TTC549 (cell line): ENCODE data around the gene KRT81.
"Not testable (repeated sequence)": the region's sequence is repeated elsewhere in the genome, so short reads cannot be mapped to it uniquely, and the experiment has no call there.

Experiments
- FAIRE-seq: peaks from 2 replicates; lab custom pipeline; 2012; peaks lifted over from hg19 to GRCh38; lab: Jason Lieb, UNC

The KRT81 gene

GRCh38 chr12:52317468-52318052, 26.2 kb upstream of the KRT81 start:
- no peak for FAIRE-seq

- FAIRE-seq, result no peak
Measured at GRCh38 chr12:52316701-52317100, 25.4 kb upstream of the KRT81 start.

GRCh38 chr12:52316290-52316689, 25.0 kb upstream of the KRT81 start:
- FAIRE-seq, result no peak

GRCh38 chr12:52315721-52316120, 24.4 kb upstream of the KRT81 start:
- FAIRE-seq, result not testable (repeated sequence)

GRCh38 chr12:52314511-52314910, 23.2 kb upstream of the KRT81 start:
- FAIRE-seq, result no peak

- FAIRE-seq, result no peak
Measured at GRCh38 chr12:52313926-52314325, 22.6 kb upstream of the KRT81 start.

GRCh38 chr12:52313461-52313860, 22.1 kb upstream of the KRT81 start:
- no peak for FAIRE-seq

DNA sequence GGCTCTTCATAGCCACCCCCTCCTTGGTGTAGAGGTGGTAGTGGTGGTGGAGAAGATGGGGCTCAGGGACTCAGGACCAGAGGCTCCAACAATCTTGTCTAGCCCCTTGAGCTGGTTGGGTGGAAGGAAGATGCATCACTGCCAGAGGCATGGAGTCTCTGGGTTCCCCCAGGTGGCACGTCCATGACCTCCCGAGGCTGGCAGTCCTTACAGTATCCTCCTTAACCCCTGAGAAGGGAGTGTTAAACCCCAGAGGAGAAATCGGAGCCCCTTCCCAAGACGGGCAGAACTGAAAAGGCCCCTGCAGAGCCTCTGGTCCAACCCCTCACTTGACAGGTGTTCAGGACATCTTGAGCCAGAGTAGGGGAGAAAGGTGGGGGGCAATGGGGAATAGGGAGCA, 20.8 kb upstream of the KRT81 start:
- no peak for FAIRE-seq

- FAIRE-seq, result no peak
Measured at GRCh38 chr12:52311285-52311648, 19.9 kb upstream of the KRT81 start.

- FAIRE-seq, result no peak
Measured at GRCh38 chr12:52310622-52311284, 19.4 kb upstream of the KRT81 start.

DNA sequence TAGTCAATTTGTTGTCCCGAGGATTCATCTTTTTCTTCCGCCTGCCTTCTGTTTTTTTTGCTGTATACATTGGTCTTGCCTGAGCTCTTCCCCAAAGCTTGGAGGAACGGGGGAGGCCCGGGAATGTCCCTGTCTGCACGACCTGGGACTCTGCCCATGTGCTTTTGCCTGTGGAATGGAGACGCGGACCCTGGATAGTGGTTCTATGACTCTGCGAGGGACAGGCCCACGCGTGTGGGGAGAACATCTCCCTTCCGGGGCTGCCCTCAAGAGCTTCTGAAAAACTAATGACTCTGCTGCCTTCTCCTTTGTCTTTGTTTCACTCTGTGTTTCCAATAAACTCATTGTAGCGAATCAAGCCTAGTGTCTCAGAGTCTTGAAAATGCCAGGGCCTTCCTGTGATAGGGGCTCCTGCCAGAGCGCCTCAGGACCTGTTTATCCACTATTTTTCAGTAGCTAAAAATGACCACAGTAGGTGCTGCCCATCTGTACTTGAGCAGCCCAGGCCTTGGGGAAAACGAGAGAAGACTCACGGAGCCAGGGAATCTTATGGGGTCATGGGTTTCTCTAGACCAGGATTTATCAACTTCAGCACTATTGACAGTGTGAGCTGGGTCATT, 17.6 kb upstream of the KRT81 start:
- FAIRE-seq, result no peak

DNA sequence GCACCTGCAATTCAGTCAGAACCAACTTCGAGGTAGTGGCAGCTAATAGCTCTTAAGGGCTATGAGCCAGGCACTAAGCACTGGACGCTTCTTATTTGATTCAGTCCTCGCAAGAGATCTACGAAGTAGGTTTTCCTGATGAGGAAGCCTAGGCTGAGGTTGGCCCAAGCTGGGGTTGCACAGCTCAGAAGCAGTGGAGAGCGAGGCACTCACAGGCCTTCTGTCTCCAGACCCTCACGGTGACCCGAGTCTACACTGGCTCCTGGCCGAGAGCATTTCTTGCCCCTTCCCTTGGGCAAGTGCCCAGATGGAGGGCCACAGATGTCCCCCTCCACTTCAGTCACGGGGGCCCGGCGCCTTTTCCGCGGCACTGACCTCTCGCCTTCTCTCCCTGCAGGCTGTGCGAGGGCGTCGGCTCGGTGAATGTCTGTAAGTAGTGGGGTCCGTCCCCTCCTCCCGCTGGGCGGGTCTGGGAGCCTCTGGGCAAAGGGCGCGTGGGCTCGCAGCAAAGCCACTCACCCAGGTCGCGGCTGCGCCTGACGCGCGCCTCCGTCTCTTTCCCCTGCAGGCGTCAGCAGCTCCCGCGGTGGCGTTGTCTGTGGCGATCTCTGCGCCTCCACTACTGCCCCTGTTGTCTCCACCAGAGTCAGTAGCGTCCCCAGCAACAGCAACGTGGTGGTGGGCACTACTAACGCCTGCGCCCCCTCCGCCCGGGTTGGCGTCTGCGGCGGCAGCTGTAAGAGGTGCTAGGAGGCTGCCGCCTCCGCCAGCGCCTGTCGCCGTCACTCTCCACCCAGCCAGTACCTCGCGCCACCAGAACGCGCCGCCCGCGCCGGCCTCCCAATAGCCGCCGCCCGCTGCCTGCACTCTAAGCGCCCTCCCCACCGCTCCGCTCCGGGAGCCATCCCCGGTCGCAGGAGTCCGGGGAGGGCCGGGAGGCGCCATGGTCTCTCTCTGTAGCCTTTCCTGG, 16.8 kb upstream of the KRT81 start:
- no peak for FAIRE-seq

DNA sequence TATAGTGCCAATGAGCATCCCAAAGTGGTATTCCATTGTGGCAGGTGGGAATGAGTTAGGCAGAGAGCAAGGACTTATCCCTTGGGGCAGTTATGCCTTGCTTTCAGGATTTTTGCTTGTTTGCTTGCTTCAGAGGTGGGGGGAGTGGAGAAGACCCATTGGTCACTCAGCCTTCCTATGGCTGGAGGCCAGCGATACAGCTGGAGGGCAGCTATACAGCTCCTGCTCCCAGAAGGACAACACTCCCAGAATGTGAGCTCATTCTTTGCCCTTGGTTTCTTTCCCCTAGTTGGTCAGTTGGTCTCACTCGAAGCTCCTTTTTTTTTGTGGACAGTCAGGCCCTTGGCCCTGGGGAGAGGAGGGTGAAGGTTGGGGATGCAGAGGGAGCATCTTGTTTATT, 15.4 kb upstream of the KRT81 start:
- no peak for FAIRE-seq

DNA sequence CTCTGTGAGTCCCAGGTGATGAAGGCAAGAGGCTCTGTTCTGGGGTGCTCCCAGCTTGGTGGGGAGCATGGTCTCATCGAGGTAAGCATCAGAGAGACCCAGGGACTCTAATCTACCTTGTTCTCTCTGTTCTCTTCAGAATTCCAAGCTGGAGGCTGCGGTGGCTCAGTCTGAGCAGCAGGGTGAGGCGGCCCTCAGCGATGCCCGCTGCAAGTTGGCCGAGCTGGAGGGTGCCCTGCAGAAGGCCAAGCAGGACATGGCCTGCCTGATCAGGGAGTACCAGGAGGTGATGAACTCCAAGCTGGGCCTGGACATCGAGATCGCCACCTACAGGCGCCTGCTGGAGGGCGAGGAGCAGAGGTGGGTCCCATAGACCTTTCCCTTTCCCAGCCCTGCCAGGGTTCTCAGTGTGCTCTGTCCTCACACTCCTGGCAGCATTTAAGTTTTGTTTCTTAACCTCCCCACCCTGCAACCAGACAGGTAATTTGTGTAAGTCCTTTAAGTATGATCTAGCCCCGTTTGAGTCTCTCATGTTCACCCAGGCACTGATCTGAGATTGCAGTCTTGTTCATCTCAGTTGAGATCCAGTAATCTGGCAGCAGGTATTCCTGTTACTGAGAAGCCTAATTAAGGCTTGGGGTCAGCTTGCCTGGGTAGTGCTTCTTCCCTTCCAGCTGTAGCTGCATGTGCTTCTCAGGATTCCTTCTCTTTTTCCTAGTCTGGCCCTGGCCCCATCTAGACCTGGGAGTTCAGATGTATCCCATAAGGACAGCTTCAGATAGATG, 14.8 kb upstream of the KRT81 start:
- FAIRE-seq, result no peak

DNA sequence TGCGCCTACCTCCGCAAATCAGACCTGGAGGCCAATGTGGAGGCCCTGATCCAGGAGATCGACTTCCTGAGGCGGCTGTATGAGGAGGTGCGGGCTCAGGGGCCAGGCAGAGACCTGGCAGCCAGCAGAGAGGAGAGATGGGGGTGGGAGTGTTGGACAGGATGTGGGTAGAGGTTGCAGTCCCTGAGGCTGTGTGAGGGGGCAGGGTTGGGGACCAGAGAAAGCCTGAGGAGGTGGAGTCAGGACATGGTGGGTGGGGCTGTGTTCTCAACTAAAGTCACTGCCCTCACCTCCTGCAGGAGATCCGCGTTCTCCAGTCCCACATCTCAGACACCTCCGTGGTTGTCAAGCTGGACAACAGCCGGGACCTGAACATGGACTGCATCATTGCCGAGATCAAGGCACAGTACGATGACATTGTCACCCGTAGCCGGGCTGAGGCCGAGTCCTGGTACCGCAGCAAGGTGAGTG, 13.6 kb upstream of the KRT81 start:
- FAIRE-seq, result not testable (repeated sequence)

- not testable (repeated sequence) for FAIRE-seq
Measured at GRCh38 chr12:52302242-52302914, 11.0 kb upstream of the KRT81 start.

GRCh38 chr12:52301721-52302120, 10.4 kb upstream of the KRT81 start:
- FAIRE-seq, result not testable (repeated sequence)

DNA sequence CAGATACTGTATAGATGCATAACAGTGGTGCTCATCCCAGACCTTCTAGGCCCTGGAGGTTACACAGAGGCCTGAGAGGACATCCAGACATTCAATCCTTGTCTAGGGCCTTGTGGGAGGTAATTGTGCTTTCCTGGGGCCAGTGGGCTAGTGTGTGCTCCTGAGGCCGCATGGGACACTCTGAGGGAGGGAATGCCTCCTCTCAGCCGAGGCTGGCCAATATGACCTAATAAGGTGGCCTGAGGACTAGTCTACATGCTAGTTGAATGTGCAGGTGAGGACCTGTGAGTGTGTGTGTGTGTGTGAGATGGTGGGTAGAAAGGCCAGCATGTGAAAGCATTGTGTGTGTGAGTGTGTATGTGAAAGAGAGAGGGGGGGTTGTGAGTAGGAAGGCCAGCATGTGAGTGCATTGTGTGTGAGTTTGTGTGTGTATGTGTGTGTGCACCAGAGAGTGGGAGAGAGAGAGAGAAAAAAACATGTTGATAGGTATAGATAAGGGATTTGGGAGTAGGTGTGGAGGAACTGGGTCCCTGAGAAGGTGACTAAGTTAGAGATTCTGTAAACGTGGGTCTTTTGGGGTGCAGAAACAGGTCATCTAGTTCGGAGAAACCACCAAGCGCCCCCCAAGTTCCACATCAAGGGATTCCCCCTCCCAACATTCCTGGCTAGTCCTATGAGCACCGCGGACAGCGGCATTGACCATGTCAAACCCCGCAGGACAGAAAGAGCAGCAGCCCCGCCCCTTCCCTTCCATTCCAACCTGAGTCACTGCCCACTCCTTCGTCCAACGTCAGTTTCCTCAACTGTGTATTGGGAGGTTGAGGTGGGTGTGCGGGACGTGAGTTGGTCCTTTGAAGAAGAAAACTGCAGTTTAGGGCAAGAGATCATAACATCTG, 9.7 kb upstream of the KRT81 start:
- FAIRE-seq, result no peak

- FAIRE-seq, result no peak
Measured at GRCh38 chr12:52298677-52299190, 7.4 kb upstream of the KRT81 start.
